AG04449 (cell line): ENCODE data around the gene STX16.

Source experiments
- CTCF ChIA-PET: fragments of 350-600 bp; formaldehyde crosslinking; extraction: SDS; loops from one replicate; lab custom pipeline; 2021; ENCODE audit warnings: antibody characterized with exemption; lab: Yijun Ruan, JAX
- POLR2A ChIA-PET: fragments of 400-600, 350-600 bp; formaldehyde crosslinking; extraction: SDS; loops from one replicate; lab custom pipeline; 2020; ENCODE audit warnings: antibody characterized with exemption, inconsistent platforms; lab: Yijun Ruan, JAX
- DNase-seq: peaks from one replicate; pipeline ENCODE4 v3.0.0-alpha.2; 2010; ENCODE audit warnings: low read depth, low spot score
- H3K4me3 ChIP-seq: 2 replicates; pipeline ENCODE4 v1.5.1; 2011; ENCODE audit warnings: low read depth, mild to moderate bottlenecking, control low read depth, low read length
- CTCF ChIP-seq: IDR thresholded peaks from one replicate; pipeline ENCODE4 v1.5.1; 2011; ENCODE audit warnings: mild to moderate bottlenecking, moderate library complexity, low read length, control low read depth, inconsistent platforms; ENCODE audit not compliant: insufficient read depth; ENCODE audit errors: missing control alignments

Gene STX16

GRCh38 chr20:58626051-58626450, 25.0 kb upstream of the STX16 start:
- ChIA-PET CTCF (interaction anchor here (0.8 to 1.4 kb wide), 3 partner anchors 8 to 145 kb away, joined by 3 read pairs; no protein-coding TSS in a partner anchor), POLR2A (interaction anchor here (1.1 kb wide), 1 partner anchor 26 kb away, joined by 3 read pairs; no protein-coding TSS in a partner anchor)
- DNase-seq, result no peak
- no peak overlapping the region for H3K4me3 ChIP-seq
- TF ChIP-seq CTCF, result no peak

GRCh38 chr20:58627212-58628072, 23.6 kb upstream of the STX16 start:
- no peak overlapping the region for H3K4me3 ChIP-seq
- ChIA-PET POLR2A (no interaction called here), CTCF (interaction anchor here (1.1 kb wide), 1 partner anchor 23 kb away, joined by 4 read pairs; the partner anchor contains the start of gene STX16)
- DNase-seq, result no peak
- no peak for TF ChIP-seq CTCF

- no peak for DNase-seq
- ChIA-PET CTCF (no interaction called here), POLR2A (no interaction called here)
- no peak overlapping the region for H3K4me3 ChIP-seq
- TF ChIP-seq CTCF, result no peak
Measured at GRCh38 chr20:58628491-58629214, 22.4 kb upstream of the STX16 start.

- H3K4me3 ChIP-seq, result no peak overlapping the region
- DNase-seq, result no peak
- POLR2A ChIA-PET, result interaction anchor here (1.1 kb wide), 1 partner anchor 391 kb away, joined by 3 read pairs; no protein-coding TSS in a partner anchor
- CTCF ChIA-PET, result interaction anchor here (1.2 kb wide), 1 partner anchor 148 kb away, joined by 3 read pairs; no protein-coding TSS in a partner anchor
- TF ChIP-seq CTCF, result no peak
Measured at GRCh38 chr20:58629215-58629580, 21.9 kb upstream of the STX16 start.

GRCh38 chr20:58630063-58630462, 21.0 kb upstream of the STX16 start:
- no peak for TF ChIP-seq CTCF
- ChIA-PET CTCF (interaction anchor here (1.2 to 1.4 kb wide), 4 partner anchors 8 to 149 kb away, joined by 3 to 6 read pairs (median 4); no protein-coding TSS in a partner anchor), POLR2A (interaction anchor here (0.5 to 1.1 kb wide), 2 partner anchors 15 to 392 kb away, joined by 3 to 4 read pairs; no protein-coding TSS in a partner anchor)
- no peak for DNase-seq
- H3K4me3 ChIP-seq, result no peak overlapping the region
